Measurements from ENCODE around the gene CD209.

Gene CD209

GRCh38 chr19:7789447-7789846 lies 42.1 kb upstream of the CD209 start:
- H3K4me3 ChIP-seq (ENCODE audit: low read depth, low read length) = no peak overlapping the region
- no peaks in the 10 kb centered on the region for H3K36me3 ChIP-seq (replicated peaks)
- no peak overlapping the region for H3K27ac ChIP-seq
- no peak for DNase-seq
- H3K27me3 ChIP-seq (replicated peaks) = peaks cover 24% of the 10 kb centered on the region
- in situ Hi-C loops (cut with HindIII; ENCODE audit: low pct_ligation_motif_present, low sequenced_read_pairs) = no loop called here
- TF ChIP-seq, protein P1, sequence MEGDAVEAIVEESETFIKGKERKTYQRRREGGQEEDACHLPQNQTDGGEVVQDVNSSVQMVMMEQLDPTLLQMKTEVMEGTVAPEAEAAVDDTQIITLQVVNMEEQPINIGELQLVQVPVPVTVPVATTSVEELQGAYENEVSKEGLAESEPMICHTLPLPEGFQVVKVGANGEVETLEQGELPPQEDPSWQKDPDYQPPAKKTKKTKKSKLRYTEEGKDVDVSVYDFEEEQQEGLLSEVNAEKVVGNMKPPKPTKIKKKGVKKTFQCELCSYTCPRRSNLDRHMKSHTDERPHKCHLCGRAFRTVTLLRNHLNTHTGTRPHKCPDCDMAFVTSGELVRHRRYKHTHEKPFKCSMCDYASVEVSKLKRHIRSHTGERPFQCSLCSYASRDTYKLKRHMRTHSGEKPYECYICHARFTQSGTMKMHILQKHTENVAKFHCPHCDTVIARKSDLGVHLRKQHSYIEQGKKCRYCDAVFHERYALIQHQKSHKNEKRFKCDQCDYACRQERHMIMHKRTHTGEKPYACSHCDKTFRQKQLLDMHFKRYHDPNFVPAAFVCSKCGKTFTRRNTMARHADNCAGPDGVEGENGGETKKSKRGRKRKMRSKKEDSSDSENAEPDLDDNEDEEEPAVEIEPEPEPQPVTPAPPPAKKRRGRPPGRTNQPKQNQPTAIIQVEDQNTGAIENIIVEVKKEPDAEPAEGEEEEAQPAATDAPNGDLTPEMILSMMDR (IDR thresholded peaks at IDR 0.05; ENCODE audit: low read depth, low read length, missing control alignments) = no peak

DNA sequence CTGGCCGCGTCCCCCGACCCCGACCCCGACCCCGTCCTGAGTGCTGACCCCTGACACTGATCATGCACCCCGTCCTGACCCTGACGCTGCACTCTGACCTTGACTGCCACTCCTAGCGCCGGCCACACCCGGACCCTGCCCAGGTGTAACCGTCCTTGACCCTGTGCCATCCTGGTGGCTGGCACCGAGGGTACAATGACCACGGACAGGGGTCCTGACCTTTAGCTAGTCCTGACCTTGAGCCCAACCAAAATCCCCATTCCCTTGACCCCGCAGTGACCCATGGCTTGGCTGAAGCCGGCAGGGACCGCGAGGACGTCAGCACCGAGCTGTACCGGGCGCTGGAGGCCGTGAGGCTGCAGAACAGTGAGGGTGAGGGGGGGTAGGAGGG lies 41.6 kb upstream of the CD209 start:
- TF ChIP-seq, protein P1 (IDR thresholded peaks at IDR 0.05; ENCODE audit: low read depth, low read length, missing control alignments) = no peak
- Histone ChIP-seq H3K36me3 (replicated peaks) (no peaks in the 10 kb centered on the region), H3K27me3 (replicated peaks) (peaks cover 24% of the 10 kb centered on the region), H3K4me3 (ENCODE audit: low read depth, low read length) (no peak overlapping the region), H3K27ac (no peak overlapping the region)
- no peak for DNase-seq
- in situ Hi-C loops (cut with HindIII; ENCODE audit: low pct_ligation_motif_present, low sequenced_read_pairs) = no loop called here

DNA sequence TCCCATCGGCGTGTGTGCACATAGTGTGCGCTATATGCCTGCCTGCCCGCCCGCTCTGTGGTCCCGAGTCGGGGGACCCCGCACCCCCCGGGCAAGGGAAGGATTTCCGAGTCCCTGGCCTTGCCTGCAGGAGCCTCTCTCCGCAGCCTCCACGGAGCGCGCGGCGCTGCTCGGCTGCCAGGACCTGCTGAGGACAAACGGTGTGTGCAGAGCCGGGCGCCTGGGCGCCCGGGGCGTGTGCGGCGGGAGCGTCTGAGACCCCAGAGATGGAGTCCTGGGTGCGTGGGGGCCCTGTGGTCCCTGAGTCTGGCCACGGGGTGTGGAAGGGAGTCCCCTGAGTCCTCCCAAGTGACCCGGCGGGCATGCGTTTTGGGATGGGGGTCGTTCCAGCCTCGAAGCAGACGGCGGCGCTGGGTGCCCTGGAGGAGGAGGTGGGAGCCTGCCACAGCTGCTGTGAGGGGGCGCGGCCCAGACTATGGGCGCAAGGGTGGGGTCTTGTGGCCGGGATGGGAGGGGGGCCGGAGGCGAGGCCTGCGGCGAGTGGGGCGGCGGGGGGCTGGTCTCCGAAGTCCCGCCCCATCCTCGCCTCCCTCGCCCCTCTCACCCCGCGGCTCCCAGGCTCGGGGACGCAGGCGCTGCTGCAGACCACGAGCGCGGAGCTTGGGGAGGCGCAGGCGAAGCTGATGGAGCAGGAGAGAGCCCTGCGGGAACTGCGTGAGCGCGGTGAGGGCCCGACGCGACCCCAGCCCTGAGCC lies 41.0 kb upstream of the CD209 start:
- TF ChIP-seq, protein P1 (IDR thresholded peaks at IDR 0.05; ENCODE audit: low read depth, low read length, missing control alignments) = no peak
- Histone ChIP-seq H3K27me3 (replicated peaks) (peaks cover 24% of the 10 kb centered on the region), H3K4me3 (ENCODE audit: low read depth, low read length) (no peak overlapping the region), H3K36me3 (replicated peaks) (no peaks in the 10 kb centered on the region), H3K27ac (no peak overlapping the region)
- in situ Hi-C loops (cut with HindIII; ENCODE audit: low pct_ligation_motif_present, low sequenced_read_pairs) = no loop called here
- DNase-seq = no peak

GRCh38 chr19:7787602-7788177 lies 40.4 kb upstream of the CD209 start:
- in situ Hi-C loops (cut with HindIII; ENCODE audit: low pct_ligation_motif_present, low sequenced_read_pairs) = no loop called here

DNA sequence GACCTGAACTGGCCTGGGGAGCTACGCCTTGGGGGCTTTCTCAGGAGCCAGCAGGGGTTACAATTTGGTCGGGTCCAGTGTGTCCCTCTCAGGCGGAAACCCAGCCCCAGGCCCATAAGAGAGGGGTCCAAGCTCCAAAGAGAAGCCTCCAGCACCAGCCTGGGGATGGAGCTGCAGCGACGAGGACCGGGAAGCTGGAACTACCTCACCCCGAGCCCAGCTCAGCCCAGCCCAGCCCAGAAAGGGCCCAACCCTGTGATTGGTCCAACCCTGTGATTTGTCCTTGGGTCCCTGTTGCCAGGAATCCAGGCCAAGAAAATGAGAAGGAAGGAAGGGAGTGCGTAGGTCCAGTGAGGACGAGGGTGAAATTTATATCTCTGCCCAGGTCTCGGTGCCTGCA lies 39.8 kb upstream of the CD209 start:
- H3K4me3 ChIP-seq (ENCODE audit: low read depth, low read length) = no peak overlapping the region
- H3K27ac ChIP-seq = no peak overlapping the region
- in situ Hi-C loops (cut with HindIII; ENCODE audit: low pct_ligation_motif_present, low sequenced_read_pairs) = no loop called here
- TF ChIP-seq, protein P1 (IDR thresholded peaks at IDR 0.05; ENCODE audit: low read depth, low read length, missing control alignments) = no peak
- DNase-seq = no peak
- H3K27me3 ChIP-seq (replicated peaks) = peaks cover 24% of the 10 kb centered on the region
- no peaks in the 10 kb centered on the region for H3K36me3 ChIP-seq (replicated peaks)

More at GRCh38 chr19:7787602-7788177, 40.4 kb upstream of the CD209 start:
- Histone ChIP-seq H3K36me3 (replicated peaks) (no peaks in the 10 kb centered on the region), H3K4me3 (ENCODE audit: low read depth, low read length) (no peak overlapping the region), H3K27me3 (replicated peaks) (peaks cover 24% of the 10 kb centered on the region), H3K27ac (no peak overlapping the region)
- TF ChIP-seq, protein P1 (IDR thresholded peaks at IDR 0.05; ENCODE audit: low read depth, low read length, missing control alignments) = no peak
- DNase-seq = no peak
